ENCODE data around the gene LRRC25. TPM values are rescaled to one million over a fixed set of nuclear protein-coding genes. Genes with fewer than 3 reads are reported as not detected.
"Not testable (repeated sequence)": the region's sequence is repeated elsewhere in the genome, so short reads cannot be mapped to it uniquely, and the experiment has no call there.

The LRRC25 gene
- total and polyA plus RNA-seq, 10 of the 15 experiments (the other 5 are each of a cell fraction or from before 2014, with no cell fraction given), result 0.38 to 2.9 (median 1.2) TPM

GRCh38 chr19:18406749-18407148 lies 9.3 kb upstream of the LRRC25 start:
- intact Hi-C loops (cut with micrococcal nuclease; ENCODE audit: unreplicated experiment), result no loop called here
- in situ Hi-C loops (cut with MboI), result loop anchor here (5.0 kb wide), 2 partner anchors 64 to 129 kb away; partner anchors contain the start of gene PGPEP1
- no peak for ATAC-seq
- no TSS peak for BruUV-seq (replicated peaks)
- no peaks in the 10 kb centered on the region for H3K36me3 ChIP-seq (ENCODE audit: control insufficient read depth in 2 of 2, insufficient read depth in 2 of 2, low read length in 1 of 2)
- RAD21 ChIA-PET (ENCODE audit: unreplicated experiment), result interaction anchor here (1.2 to 2.1 kb wide), 2 partner anchors 17 to 58 kb away, joined by 3 to 5 read pairs; no protein-coding TSS in a partner anchor
- SMC1A ChIA-PET (ENCODE audit: uncharacterized antibody, unreplicated experiment), result interaction anchor here (1.4 kb wide), 1 partner anchor 18 kb away, joined by 3 read pairs; no protein-coding TSS in a partner anchor
- H3K4me3 ChIP-seq, result no peak overlapping the region
- POLR2A ChIA-PET, result interaction anchor here (0.9 kb wide), 1 partner anchor 126 kb away, joined by 3 read pairs; the partner anchor contains the start of gene JUND
- H3K9me3 ChIP-seq (replicated peaks; ENCODE audit: control insufficient read depth, insufficient read depth, low read length), result no peaks in the 10 kb centered on the region
- no peak overlapping the region for H3K9ac ChIP-seq (ENCODE audit: control insufficient read depth, insufficient read depth, low read length)
- no peaks in the 10 kb centered on the region for H3K79me2 ChIP-seq (ENCODE audit: control insufficient read depth, insufficient read depth, low read length)
- no peak overlapping the region for H2AFZ ChIP-seq (ENCODE audit: control insufficient read depth, low read depth, low read length)
- CTCF ChIA-PET, result interaction anchor here (1.2 to 7.7 kb wide), 2 partner anchors 17 to 127 kb away, joined by 4 to 144 read pairs; partner anchors contain the start of gene GDF15
- no peak for FAIRE-seq
- TF ChIP-seq ESRRA (IDR thresholded peaks at IDR 0.05; ENCODE audit: low read length) (no peak), DPF2 (IDR thresholded peaks at IDR 0.05) (no peak), CBX5 (IDR thresholded peaks at IDR 0.05; ENCODE audit: low read depth) (no peak), BCLAF1 (IDR thresholded peaks at IDR 0.05) (no peak), TCF7 (IDR thresholded peaks at IDR 0.05; ENCODE audit: borderline replicate concordance) (no peak), CEBPZ (IDR thresholded peaks at IDR 0.05; ENCODE audit: low read depth, low read length) (no peak), NFIC (IDR thresholded peaks at IDR 0.05; ENCODE audit: low read depth, low read length) (no peak), ZNF384 (IDR thresholded peaks at IDR 0.05; ENCODE audit: borderline replicate concordance, low read depth, low read length) (no peak), ZBED1 (IDR thresholded peaks at IDR 0.05; ENCODE audit: borderline replicate concordance) (no peak), CBX3 (IDR thresholded peaks at IDR 0.05; ENCODE audit: borderline replicate concordance, low read depth) (no peak), BACH1 (IDR thresholded peaks at IDR 0.05; ENCODE audit: borderline replicate concordance) (no peak), RCOR1 (conservative IDR thresholded peaks at IDR 0.05; ENCODE audit: low read depth, low read length) (no peak)
- no peak for DNase-seq (ENCODE audit: low read depth, low spot score)
- H3K4me2 ChIP-seq (ENCODE audit: control insufficient read depth, insufficient read depth), result no peak overlapping the region
- H3K27me3 ChIP-seq (replicated peaks in 1 of 2; ENCODE audit: control insufficient read depth in 2 of 2, insufficient read depth in 2 of 2, low read length in 1 of 2), result no peaks in the 10 kb centered on the region
- peaks cover 20% of the 10 kb centered on the region for H3K4me1 ChIP-seq (ENCODE audit: control insufficient read depth, insufficient read depth, low read length)
- no peak overlapping the region for H3K27ac ChIP-seq (ENCODE audit: control insufficient read depth, insufficient read depth)
- H4K20me1 ChIP-seq (ENCODE audit: control insufficient read depth, insufficient read depth), result no peaks in the 10 kb centered on the region
- 69% methylated on average over 9 of the region's 9 CpGs for WGBS (ENCODE audit: insufficient coverage, insufficient replicate concordance, low lambda C conversion rate, missing lambda C conversion rate)

- H3K79me2 ChIP-seq (ENCODE audit: control insufficient read depth, insufficient read depth, low read length); DNase-seq (ENCODE audit: low read depth, low spot score); H3K4me2 ChIP-seq (ENCODE audit: control insufficient read depth, insufficient read depth); H3K9me3 ChIP-seq (replicated peaks; ENCODE audit: control insufficient read depth, insufficient read depth, low read length); intact Hi-C loops (cut with micrococcal nuclease; ENCODE audit: unreplicated experiment); H4K20me1 ChIP-seq (ENCODE audit: control insufficient read depth, insufficient read depth); H3K27me3 ChIP-seq (replicated peaks in 1 of 2; ENCODE audit: control insufficient read depth in 2 of 2, insufficient read depth in 2 of 2, low read length in 1 of 2); H2AFZ ChIP-seq (ENCODE audit: control insufficient read depth, low read depth, low read length); BruUV-seq (replicated peaks); ATAC-seq; H3K36me3 ChIP-seq (ENCODE audit: control insufficient read depth in 2 of 2, insufficient read depth in 2 of 2, low read length in 1 of 2); H3K4me3 ChIP-seq; H3K9ac ChIP-seq (ENCODE audit: control insufficient read depth, insufficient read depth, low read length); FAIRE-seq; H3K27ac ChIP-seq (ENCODE audit: control insufficient read depth, insufficient read depth); SMC1A ChIA-PET (ENCODE audit: uncharacterized antibody, unreplicated experiment): not testable (repeated sequence)
- peaks cover 26% of the 10 kb centered on the region for H3K4me1 ChIP-seq (ENCODE audit: control insufficient read depth, insufficient read depth, low read length)
- in situ Hi-C loops (cut with MboI), result loop anchor here (5.0 kb wide), 2 partner anchors 63 to 128 kb away; partner anchors contain the start of gene PGPEP1
- CTCF ChIA-PET, result interaction anchor here (7.7 kb wide), 1 partner anchor 16 kb away, joined by 144 read pairs; the partner anchor contains the start of gene GDF15
- RAD21 ChIA-PET (ENCODE audit: unreplicated experiment), result interaction anchor here (1.2 to 2.1 kb wide), 2 partner anchors 16 to 57 kb away, joined by 3 to 5 read pairs; no protein-coding TSS in a partner anchor
- POLR2A ChIA-PET, result interaction anchor here (0.6 kb wide), 1 partner anchor 116 kb away, joined by 6 read pairs; no protein-coding TSS in a partner anchor
- 81% methylated on average over 10 of the region's 11 CpGs for WGBS (ENCODE audit: insufficient coverage, insufficient replicate concordance, low lambda C conversion rate, missing lambda C conversion rate)
Observed at GRCh38 chr19:18405754-18406153, 8.3 kb upstream of the LRRC25 start.
